GM18517 (cell line): Measurements from ENCODE around the gene FMO3.

ENCODE experiments used
- ATAC-seq: cut with Tn5 transposase; IDR thresholded peaks from one replicate; pipeline ENCODE4 v1.9.1; 2021; ENCODE audit warnings: mild to moderate bottlenecking, moderate library complexity; ENCODE audit not compliant: unreplicated experiment

FMO3 gene

GRCh38 chr1:171155484-171155883 is 64.8 kb downstream of the FMO3 start:
- ATAC-seq = no peak

- ATAC-seq = no peak
Measured at GRCh38 chr1:171158096-171158495, 67.4 kb downstream of the FMO3 start.

GRCh38 chr1:171158551-171158950 is 67.8 kb downstream of the FMO3 start:
- no peak for ATAC-seq

DNA sequence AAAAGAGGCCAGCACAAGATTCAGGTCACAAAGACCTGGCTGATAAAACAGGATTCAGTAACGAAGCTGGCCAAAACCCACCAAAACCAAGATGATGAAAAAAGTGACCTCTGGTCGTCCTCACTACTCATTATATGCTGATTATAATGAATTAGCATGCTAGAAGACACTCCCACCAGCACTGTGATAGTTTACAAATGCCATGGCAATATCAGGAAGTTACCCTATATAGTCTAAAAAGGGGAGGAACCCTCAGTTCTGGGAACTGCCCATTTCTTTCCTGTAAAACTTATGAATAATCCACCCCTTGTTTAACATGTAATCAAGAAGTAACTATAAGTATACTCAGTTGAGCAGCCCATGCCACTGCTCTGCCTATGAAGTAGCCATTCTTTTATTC is 68.4 kb downstream of the FMO3 start:
- ATAC-seq = no peak

DNA sequence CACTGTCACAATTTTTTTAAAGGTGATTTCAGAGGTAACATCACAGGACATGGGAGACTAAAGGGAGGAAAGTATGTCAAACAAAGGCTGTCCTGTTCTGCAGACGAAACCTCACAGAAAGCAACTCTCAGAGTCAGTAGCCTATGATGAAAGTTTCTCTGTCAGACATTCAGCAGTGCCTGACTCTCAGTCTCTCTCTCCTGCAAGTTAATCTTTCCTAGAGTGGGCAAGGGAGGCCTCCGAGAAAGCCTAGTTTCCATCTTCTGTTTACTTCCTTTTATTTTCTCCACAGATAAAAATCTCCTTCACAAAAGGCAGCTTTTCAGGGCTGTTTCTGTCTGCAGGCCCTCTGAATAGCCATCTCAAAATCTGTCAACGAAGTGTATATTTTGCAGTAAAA is 69.5 kb downstream of the FMO3 start:
- no peak for ATAC-seq

- ATAC-seq = no peak
Measured at GRCh38 chr1:171160639-171161354, 70.1 kb downstream of the FMO3 start.

DNA sequence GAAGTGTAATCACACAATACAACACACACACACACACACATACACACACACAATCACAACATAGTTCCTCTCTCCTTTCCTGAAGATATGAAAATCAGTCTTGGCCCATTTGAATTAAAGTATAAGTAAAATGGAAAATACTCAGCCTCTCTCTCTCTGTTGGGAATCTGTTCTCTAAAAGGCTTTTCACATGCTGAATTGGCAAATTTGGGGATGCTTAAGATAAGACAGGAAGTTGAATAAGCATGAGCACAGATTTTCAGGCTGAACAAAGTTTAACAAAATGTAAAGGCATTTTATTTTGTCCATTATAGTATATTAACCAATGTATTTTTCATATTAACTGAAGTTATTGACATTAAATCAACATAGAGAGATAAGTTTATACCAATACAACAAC is 70.7 kb downstream of the FMO3 start:
- no peak for ATAC-seq

- no peak for ATAC-seq
Measured at GRCh38 chr1:171166361-171166760, 75.7 kb downstream of the FMO3 start.
